ENCODE results near the gene B3GNT8. TPM values are rescaled to one million over a fixed set of nuclear protein-coding genes. Genes with fewer than 3 reads are reported as not detected.

The B3GNT8 gene
- total and polyA plus RNA-seq, 2 experiments from 2014 or later, result 0.71 to 1.8 TPM

DNA sequence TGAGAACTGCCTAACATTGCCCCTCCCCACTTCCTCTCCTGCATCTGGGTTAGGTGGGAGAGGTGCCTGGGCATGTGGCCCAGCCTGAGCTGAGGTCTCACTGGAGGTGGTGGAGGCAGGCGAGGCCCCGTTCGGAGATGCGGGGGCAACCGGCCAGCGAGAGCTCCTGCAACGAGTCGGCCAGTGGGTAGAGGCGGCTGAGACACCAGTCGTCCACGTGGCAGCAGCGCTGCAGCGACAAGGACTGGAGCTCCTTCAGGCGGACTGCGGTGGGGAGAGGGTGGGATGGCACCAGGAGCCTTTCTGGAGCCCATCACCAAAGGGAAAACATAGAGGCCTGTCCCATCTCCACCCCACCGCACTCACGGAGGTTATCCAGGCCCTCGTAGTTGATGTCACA is 6.0 kb upstream of the B3GNT8 start (continued):
- TF ChIP-seq, protein P1, sequence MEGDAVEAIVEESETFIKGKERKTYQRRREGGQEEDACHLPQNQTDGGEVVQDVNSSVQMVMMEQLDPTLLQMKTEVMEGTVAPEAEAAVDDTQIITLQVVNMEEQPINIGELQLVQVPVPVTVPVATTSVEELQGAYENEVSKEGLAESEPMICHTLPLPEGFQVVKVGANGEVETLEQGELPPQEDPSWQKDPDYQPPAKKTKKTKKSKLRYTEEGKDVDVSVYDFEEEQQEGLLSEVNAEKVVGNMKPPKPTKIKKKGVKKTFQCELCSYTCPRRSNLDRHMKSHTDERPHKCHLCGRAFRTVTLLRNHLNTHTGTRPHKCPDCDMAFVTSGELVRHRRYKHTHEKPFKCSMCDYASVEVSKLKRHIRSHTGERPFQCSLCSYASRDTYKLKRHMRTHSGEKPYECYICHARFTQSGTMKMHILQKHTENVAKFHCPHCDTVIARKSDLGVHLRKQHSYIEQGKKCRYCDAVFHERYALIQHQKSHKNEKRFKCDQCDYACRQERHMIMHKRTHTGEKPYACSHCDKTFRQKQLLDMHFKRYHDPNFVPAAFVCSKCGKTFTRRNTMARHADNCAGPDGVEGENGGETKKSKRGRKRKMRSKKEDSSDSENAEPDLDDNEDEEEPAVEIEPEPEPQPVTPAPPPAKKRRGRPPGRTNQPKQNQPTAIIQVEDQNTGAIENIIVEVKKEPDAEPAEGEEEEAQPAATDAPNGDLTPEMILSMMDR (conservative IDR thresholded peaks at IDR 0.05; ENCODE audit: low read depth in 2 of 2), result no peak
- TF ChIP-seq, protein P2, sequence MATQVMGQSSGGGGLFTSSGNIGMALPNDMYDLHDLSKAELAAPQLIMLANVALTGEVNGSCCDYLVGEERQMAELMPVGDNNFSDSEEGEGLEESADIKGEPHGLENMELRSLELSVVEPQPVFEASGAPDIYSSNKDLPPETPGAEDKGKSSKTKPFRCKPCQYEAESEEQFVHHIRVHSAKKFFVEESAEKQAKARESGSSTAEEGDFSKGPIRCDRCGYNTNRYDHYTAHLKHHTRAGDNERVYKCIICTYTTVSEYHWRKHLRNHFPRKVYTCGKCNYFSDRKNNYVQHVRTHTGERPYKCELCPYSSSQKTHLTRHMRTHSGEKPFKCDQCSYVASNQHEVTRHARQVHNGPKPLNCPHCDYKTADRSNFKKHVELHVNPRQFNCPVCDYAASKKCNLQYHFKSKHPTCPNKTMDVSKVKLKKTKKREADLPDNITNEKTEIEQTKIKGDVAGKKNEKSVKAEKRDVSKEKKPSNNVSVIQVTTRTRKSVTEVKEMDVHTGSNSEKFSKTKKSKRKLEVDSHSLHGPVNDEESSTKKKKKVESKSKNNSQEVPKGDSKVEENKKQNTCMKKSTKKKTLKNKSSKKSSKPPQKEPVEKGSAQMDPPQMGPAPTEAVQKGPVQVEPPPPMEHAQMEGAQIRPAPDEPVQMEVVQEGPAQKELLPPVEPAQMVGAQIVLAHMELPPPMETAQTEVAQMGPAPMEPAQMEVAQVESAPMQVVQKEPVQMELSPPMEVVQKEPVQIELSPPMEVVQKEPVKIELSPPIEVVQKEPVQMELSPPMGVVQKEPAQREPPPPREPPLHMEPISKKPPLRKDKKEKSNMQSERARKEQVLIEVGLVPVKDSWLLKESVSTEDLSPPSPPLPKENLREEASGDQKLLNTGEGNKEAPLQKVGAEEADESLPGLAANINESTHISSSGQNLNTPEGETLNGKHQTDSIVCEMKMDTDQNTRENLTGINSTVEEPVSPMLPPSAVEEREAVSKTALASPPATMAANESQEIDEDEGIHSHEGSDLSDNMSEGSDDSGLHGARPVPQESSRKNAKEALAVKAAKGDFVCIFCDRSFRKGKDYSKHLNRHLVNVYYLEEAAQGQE (IDR thresholded peaks at IDR 0.05; ENCODE audit: unreplicated experiment), result no peak
- no peak for TF ChIP-seq ZNF331 (CRISPR knock-in tag; IDR thresholded peaks at IDR 0.05; ENCODE audit: low read depth)
- TF ChIP-seq EZH2phosphoT487 (IDR thresholded peaks at IDR 0.05; ENCODE audit: unreplicated experiment), result no peak

DNA sequence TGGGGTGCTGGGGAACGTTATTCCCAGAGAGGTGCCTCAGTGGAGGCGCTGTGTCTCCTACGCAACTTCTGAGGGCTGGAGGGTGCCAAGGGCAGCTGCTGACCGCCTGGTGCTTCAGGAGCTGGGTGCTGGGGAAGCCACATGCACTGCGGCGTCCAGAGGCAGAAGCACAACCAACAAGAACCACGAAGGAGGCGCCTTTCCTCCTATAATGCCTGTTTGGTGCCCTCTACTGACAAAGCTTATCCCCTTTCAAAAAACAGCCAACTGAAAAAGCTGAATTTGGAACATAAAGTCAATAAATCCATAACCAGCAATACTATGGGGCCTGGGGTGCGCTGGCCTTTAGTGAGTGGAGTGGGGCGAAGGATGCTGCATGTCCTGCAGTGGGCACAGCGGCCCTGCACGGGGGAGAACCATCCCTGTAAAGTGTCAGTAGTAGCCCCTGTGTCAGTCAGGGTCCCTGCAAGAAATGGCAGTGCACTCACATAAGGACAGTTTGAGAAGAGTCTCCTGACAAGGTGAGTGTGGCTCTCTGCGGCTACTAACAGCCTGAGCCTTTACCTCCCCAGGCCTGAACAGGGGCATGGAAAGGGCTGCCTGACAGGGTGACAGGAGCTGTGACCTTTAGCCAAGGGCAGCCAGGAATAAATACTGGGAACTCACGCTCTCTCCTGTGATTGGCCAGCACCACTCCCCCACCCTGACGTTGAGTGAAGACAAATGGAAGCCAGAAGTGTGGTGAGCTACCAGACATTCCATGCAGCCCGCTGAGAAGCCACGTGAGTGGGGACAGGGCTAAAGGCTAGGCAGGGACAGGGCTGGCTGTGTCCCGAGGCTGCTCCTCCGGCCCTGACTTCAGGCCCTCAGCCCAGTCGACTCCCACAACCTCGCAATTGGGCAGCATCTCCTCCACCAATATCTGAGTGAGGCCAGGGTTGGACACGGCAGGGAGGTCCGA is 4.5 kb upstream of the B3GNT8 start:
- Histone ChIP-seq H3K36me3 (ENCODE audit: insufficient read depth) (no peaks in the 10 kb centered on the region), H4K20me1 (replicated peaks; ENCODE audit: insufficient read depth) (no peaks in the 10 kb centered on the region; the same call in 1 of the 2 replicates), H3K27me3 (ENCODE audit: insufficient read depth) (no peaks in the 10 kb centered on the region), H3K4me3 (no peak overlapping the region), H3K9me2 (ENCODE audit: insufficient read depth) (no peaks in the 10 kb centered on the region), H3K4me1 (ENCODE audit: insufficient read depth) (peaks cover 11% of the 10 kb centered on the region), H3K79me2 (replicated peaks; ENCODE audit: insufficient read depth) (no peaks in the 10 kb centered on the region), H3F3A (replicated peaks; ENCODE audit: low read depth) (0 out of 2 replicates have a peak, but pooled peaks cover 10% of the 10 kb centered on the region), H3K4me2 (no peak overlapping the region), H3K27ac (ENCODE audit: low read depth) (no peak overlapping the region), H2AFZ (no peak overlapping the region)
- H3K4me1 Mint-ChIP-seq, result peaks cover 18% of the 10 kb centered on the region
- H3K27ac Mint-ChIP-seq, result no peak overlapping the region; the same call in 1 of the 2 replicates
- peaks cover 33% of the 10 kb centered on the region for H3K36me3 Mint-ChIP-seq (ENCODE audit: low read depth)
- TF ChIP-seq, protein P1 (conservative IDR thresholded peaks at IDR 0.05; ENCODE audit: low read depth in 2 of 2), result peak; percentile 48 to 60
- TF ChIP-seq POLR2AphosphoS5 (IDR thresholded peaks at IDR 0.05; ENCODE audit: low read depth), result no peak
- TF ChIP-seq JUNB (IDR thresholded peaks at IDR 0.05; ENCODE audit: unreplicated experiment), result no peak
- TF ChIP-seq EZH2 (IDR thresholded peaks at IDR 0.05; ENCODE audit: low read depth, unreplicated experiment), result no peak
- no peak for TF ChIP-seq EZH2phosphoT487 (IDR thresholded peaks at IDR 0.05; ENCODE audit: unreplicated experiment)
- H3K27me3 Mint-ChIP-seq (ENCODE audit: insufficient read depth, low read depth, poor library complexity), result peaks cover 14% of the 10 kb centered on the region
- no peaks in the 10 kb centered on the region; the same call in 2 of the 3 replicates for H3K9me3 Mint-ChIP-seq
- H3K4me3 Mint-ChIP-seq, result no peak overlapping the region
- no peak for ATAC-seq
- DNase-seq (ENCODE audit: low spot score), result peak; percentile 51

All from GM23338 (cell line).